IPS DF 6.9 (cell line): ENCODE measurements around the gene PMAIP1.

ENCODE experiments used
- DNase-seq: peaks from one replicate; pipeline ENCODE4 v3.0.0-alpha.2; 2013; ENCODE audit warnings: low read depth, low spot score
- H3K27ac ChIP-seq: one replicate; pipeline ENCODE4 v1.5.1; 2013; ENCODE audit warnings: low read length, control low read depth
- H3K27me3 ChIP-seq: 2 replicates; pipeline ENCODE4 v1.6.1; 2013; ENCODE audit warnings: mild to moderate bottlenecking, low read length; ENCODE audit not compliant: control insufficient read depth, insufficient read depth
- H3K36me3 ChIP-seq: 2 replicates; pipeline ENCODE4 v1.6.1; 2013; ENCODE audit warnings: low read length; ENCODE audit not compliant: control insufficient read depth, insufficient read depth
- H3K4me1 ChIP-seq: 2 replicates; pipeline ENCODE4 v1.6.1; 2013; ENCODE audit warnings: low read length; ENCODE audit not compliant: control insufficient read depth, insufficient read depth
- H3K4me3 ChIP-seq: 2 replicates; pipeline ENCODE4 v1.5.1; 2013; ENCODE audit warnings: mild to moderate bottlenecking, low read length
- H3K9me3 ChIP-seq: 2 replicates; pipeline ENCODE4 v1.6.1; 2013; ENCODE audit warnings: low read length, inconsistent platforms; ENCODE audit not compliant: control insufficient read depth, insufficient read depth
- WGBS: extraction: QIAGEN DNeasy Blood & Tissue Kit; methylation state at CpG from one replicate; pipeline ENCODE4 v1.1.7; 2013; ENCODE audit warnings: mixed read lengths, missing lambda C conversion rate; ENCODE audit not compliant: insufficient read length, insufficient coverage; 5-methylcytosine and 5-hydroxymethylcytosine counted together

PMAIP1 gene

DNA sequence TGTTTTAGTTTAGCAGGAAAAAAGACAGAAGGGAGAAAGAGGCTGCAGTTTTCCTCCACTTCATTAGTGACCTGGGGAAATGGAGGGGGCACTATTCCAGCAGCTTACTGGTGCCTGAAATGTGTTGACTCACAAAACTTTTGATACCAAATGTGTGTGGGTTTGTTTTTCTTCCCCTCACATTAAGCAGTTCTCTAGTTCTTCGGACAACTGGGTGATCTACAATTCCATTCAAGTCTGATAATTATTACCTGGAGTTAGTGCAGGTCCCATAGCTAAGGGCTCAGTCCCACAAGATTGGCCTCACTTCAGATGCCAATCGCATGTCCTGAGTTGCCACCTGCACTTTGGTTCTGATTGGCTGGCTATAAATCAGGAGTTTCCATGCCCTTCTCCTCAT is 28.4 kb downstream of the PMAIP1 start:
- no peaks in the 10 kb centered on the region for H3K36me3 ChIP-seq
- H3K27ac ChIP-seq: no peak overlapping the region
- no peak for DNase-seq
- no peaks in the 10 kb centered on the region for H3K4me1 ChIP-seq
- H3K27me3 ChIP-seq: no peaks in the 10 kb centered on the region
- no peaks in the 10 kb centered on the region for H3K9me3 ChIP-seq
- no CpG with 5 or more reads among the region's 2 CpGs for WGBS
- H3K4me3 ChIP-seq: no peak overlapping the region

- Histone ChIP-seq H3K27me3 (no peaks in the 10 kb centered on the region), H3K36me3 (no peaks in the 10 kb centered on the region), H3K4me3 (no peak overlapping the region), H3K4me1 (no peaks in the 10 kb centered on the region), H3K27ac (no peak overlapping the region), H3K9me3 (no peaks in the 10 kb centered on the region)
- no peak for DNase-seq
- WGBS: no CpG with 5 or more reads among the region's 7 CpGs
Measured at GRCh38 chr18:59929621-59930295, 30.0 kb downstream of the PMAIP1 start.

DNA sequence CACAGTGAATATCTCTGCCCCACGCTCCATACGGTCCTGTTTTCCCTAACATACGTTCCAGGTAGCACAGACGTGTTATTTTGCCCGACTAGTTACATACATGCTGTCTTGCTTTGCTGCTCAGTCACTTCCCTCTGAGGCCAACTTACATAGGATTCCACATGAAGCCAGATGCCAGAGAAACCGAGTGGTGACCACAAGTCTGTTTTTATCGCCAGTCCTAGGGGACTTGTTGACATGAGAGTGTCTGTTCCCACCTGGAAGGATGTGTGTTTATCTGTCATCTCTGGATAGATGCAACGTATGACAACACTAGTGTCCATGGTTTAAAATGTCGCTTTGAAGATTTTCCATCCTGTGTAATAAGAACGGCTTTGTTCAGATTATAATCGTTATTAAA is 32.6 kb downstream of the PMAIP1 start:
- no peaks in the 10 kb centered on the region for H3K36me3 ChIP-seq
- no peaks in the 10 kb centered on the region for H3K27me3 ChIP-seq
- no CpG with 5 or more reads among the region's 11 CpGs for WGBS
- H3K4me3 ChIP-seq: no peak overlapping the region
- no peaks in the 10 kb centered on the region for H3K9me3 ChIP-seq
- no peak for DNase-seq
- H3K4me1 ChIP-seq: no peaks in the 10 kb centered on the region
- H3K27ac ChIP-seq: no peak overlapping the region

DNA sequence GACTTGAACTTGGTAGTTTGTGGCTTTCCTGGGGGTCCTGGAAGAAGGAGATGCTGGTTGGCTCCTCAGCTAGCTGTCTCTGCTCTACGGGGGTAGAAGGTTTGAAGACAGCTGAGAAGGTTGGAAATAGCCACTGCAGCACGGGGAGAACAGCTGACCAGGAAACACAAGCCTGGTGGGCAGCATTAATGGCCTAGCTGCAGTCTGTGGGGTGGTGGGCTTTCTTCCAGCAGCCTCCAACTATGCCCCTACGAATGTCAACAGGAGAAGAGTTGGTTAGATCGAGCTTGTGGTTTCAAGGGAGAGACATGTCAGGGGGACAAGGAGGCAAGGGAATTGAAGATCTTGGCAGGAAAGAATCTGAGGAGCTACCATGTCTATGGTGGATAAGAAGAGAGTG is 38.9 kb downstream of the PMAIP1 start:
- Histone ChIP-seq H3K4me3 (no peak overlapping the region), H3K4me1 (no peaks in the 10 kb centered on the region), H3K27me3 (no peaks in the 10 kb centered on the region), H3K9me3 (no peaks in the 10 kb centered on the region), H3K36me3 (no peaks in the 10 kb centered on the region), H3K27ac (no peak overlapping the region)
- no peak for DNase-seq
- no CpG with 5 or more reads among the region's 4 CpGs for WGBS

DNA sequence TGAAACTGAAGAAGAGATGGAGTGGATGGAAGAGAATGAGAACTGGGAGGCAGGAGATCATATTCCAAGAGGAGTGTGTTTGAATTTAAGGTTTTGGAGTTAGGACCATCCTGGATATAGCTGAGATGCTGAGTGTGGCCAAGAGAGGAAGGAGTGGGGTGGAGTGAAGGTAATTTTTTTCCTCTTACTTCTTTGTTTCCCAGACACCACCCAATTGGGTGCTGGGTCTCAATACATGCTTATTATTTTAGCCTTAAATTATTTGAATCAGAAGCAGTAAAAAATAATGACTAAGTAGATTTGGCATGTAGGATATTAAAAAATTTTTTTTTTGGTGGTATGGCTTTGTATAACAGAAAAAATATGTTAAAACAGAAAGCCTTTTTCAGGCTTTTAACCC is 39.3 kb downstream of the PMAIP1 start:
- Histone ChIP-seq H3K27me3 (no peaks in the 10 kb centered on the region), H3K9me3 (no peaks in the 10 kb centered on the region), H3K36me3 (no peaks in the 10 kb centered on the region), H3K4me3 (no peak overlapping the region), H3K27ac (no peak overlapping the region), H3K4me1 (no peaks in the 10 kb centered on the region)
- no peak for DNase-seq

DNA sequence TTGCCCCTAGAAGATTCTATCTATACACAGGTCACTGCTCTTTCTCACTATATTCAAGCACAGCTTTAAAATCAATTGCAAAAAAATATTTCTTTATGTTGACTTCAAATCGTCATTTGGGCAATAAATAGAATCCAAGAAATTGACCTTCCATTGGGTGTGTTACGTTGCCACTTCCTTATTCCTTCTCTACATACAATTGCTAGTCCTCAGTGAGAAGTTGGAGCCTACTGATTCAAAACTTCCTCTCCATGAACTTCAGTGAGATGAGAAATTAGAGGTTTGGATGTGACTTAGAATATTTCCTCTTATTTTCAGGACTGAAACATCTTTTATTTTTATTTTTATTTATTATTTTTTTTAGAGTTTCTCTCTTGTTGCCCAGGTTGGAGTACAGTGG is 40.3 kb downstream of the PMAIP1 start:
- Histone ChIP-seq H3K4me3 (no peak overlapping the region), H3K9me3 (no peaks in the 10 kb centered on the region), H3K36me3 (no peaks in the 10 kb centered on the region), H3K27me3 (no peaks in the 10 kb centered on the region), H3K4me1 (no peaks in the 10 kb centered on the region), H3K27ac (no peak overlapping the region)
- no peak for DNase-seq
- no CpG with 5 or more reads among the region's 2 CpGs for WGBS

DNA sequence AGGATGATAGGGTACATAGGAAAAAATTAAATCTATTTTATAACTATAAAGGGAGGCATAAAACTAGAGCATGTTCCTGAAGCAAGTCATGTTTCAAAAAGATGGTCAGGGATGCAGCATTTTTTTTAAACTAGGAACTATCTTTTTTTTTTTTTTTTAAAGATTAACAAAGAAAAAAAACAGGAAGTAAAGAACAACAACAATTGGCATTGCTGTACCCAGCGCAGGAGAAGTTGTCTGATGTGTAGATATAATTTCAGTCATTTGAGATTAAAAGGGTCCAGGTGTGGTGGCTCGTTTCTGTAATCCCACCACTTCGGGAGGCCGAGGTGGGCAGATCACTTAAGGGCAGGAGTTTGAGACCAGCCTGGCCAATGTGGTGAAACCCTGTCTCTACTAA is 41.5 kb downstream of the PMAIP1 start:
- Histone ChIP-seq H3K9me3 (no peaks in the 10 kb centered on the region), H3K27me3 (no peaks in the 10 kb centered on the region), H3K4me3 (no peak overlapping the region), H3K36me3 (no peaks in the 10 kb centered on the region), H3K4me1 (no peaks in the 10 kb centered on the region), H3K27ac (no peak overlapping the region)
- no peak for DNase-seq
- WGBS: no CpG with 5 or more reads among the region's 4 CpGs

DNA sequence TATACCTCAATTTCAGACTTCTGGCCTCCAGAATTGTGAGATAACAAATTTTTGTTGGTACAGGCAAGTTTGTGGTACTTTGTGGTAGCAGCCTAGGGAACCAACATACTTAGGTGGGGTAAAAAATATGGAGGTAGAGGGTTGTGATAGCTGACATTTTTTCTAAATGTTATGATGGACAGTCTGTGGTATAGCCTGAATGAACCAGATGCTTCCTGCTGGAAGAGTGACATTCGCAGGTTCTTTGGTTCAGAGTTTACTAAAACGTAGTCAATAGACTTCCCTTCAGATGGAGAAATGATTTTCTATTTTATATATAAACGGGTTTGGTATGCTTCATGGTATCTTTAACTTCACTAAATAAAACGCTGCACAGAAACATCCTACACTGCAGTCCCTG is 42.8 kb downstream of the PMAIP1 start:
- H3K4me1 ChIP-seq: no peaks in the 10 kb centered on the region
- no peak overlapping the region for H3K4me3 ChIP-seq
- H3K9me3 ChIP-seq: no peaks in the 10 kb centered on the region
- no peaks in the 10 kb centered on the region for H3K27me3 ChIP-seq
- no peak overlapping the region for H3K27ac ChIP-seq
- no CpG with 5 or more reads among the region's 4 CpGs for whole genome bisulfite sequencing
- no peak for DNase-seq
- H3K36me3 ChIP-seq: no peaks in the 10 kb centered on the region

- DNase-seq: no peak
- no peaks in the 10 kb centered on the region for H3K9me3 ChIP-seq
- no peak overlapping the region for H3K27ac ChIP-seq
- no peaks in the 10 kb centered on the region for H3K27me3 ChIP-seq
- WGBS: no CpG with 5 or more reads among the region's 2 CpGs
- no peak overlapping the region for H3K4me3 ChIP-seq
- H3K36me3 ChIP-seq: no peaks in the 10 kb centered on the region
- no peaks in the 10 kb centered on the region for H3K4me1 ChIP-seq
Measured at GRCh38 chr18:59945544-59945943, 45.7 kb downstream of the PMAIP1 start.

GRCh38 chr18:59950215-59950944 is 50.6 kb downstream of the PMAIP1 start:
- H3K4me3 ChIP-seq: no peak overlapping the region
- no CpG with 5 or more reads among the region's 6 CpGs for WGBS
- no peak for DNase-seq
- H3K27me3 ChIP-seq: no peaks in the 10 kb centered on the region
- H3K27ac ChIP-seq: no peak overlapping the region
- no peaks in the 10 kb centered on the region for H3K9me3 ChIP-seq
- H3K4me1 ChIP-seq: no peaks in the 10 kb centered on the region
- H3K36me3 ChIP-seq: no peaks in the 10 kb centered on the region

DNA sequence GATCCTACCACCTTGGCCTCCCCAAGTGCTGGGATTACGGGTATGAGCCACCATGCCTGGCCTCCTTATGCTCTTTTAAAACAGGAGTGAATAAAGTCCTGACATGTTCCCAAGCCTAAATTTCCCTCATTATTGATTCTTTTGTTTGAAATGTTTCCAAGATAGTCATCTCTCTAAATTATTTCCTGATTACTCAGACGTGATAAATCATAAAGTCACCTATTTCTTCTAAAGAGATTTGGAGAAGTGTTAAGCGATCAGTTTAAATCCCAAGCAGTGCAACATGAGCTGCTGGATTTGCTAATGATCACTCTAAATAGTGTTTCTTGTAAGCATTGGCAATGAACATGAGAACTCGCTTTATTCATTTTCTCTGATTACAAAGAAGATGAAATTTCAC is 51.8 kb downstream of the PMAIP1 start:
- Histone ChIP-seq H3K4me1 (no peaks in the 10 kb centered on the region), H3K27ac (no peak overlapping the region), H3K4me3 (no peak overlapping the region), H3K36me3 (no peaks in the 10 kb centered on the region), H3K9me3 (no peaks in the 10 kb centered on the region), H3K27me3 (no peaks in the 10 kb centered on the region)
- WGBS: no CpG with 5 or more reads among the region's 4 CpGs
- DNase-seq: no peak
